ENCODE measurements around the gene KRTAP5-3.

The KRTAP5-3 gene

GRCh38 chr11:1563149-1563638 is 45.1 kb downstream of the KRTAP5-3 start:
- DNase-seq = no peak

- DNase-seq = no peak
These were observed 45.7 kb downstream of the KRTAP5-3 start for GRCh38 chr11:1562469-1563148.

GRCh38 chr11:1561955-1562354 is 46.3 kb downstream of the KRTAP5-3 start:
- no peak for DNase-seq

DNA sequence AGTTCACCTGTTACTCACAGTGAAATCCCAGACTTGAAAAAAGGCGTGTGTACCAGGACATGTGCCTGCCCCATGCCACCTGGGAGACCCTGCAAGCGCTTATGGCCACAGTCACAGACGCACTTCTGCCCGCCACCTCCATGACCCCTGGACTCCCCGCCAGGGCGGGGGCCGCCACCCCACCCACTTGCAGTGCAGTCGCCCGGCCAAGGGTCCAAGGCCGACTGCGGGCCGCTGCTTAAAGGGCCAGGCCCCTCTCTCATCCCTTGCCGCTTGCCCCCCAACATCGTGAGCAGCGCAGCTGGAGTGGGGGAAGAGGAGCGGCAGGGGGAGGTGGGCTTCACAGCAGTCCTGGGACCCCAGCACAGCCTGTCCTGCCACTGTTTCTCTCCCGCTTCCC is 47.0 kb downstream of the KRTAP5-3 start:
- DNase-seq = no peak

GRCh38 chr11:1560649-1561251 is 47.5 kb downstream of the KRTAP5-3 start:
- no peak for DNase-seq

DNA sequence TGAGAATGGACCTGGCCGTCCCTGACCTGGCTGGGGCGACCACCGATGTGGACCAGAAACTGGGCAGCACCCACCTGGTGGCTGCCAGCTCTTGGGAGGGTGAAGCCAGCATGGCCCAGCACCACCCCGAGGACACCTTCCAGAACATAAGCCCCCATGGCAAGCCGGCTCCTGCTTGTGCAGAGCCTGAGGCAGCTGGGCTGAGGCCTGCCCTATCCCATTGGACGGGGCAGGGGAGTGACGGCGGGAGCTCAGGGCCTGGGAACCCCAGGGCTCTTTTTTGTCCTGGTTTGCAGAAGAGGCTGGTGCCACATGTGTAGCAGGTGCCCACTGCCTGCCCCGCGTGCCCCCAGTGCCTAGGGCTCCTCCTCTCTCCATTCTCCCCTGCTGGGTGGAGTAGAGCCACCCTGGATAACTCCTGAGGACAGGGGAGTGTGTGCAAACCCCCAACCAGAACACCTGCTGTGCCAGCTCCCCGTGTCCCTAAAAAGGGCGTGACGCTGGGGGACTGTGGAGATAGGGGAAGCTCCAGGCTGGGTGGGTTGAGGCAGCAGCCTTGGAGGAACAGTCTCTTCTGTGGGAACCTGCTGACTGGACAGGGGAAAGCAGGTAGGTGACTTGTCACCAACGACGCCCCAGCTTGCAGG is 48.1 kb downstream of the KRTAP5-3 start:
- no peak for DNase-seq

- peak in 1 of 2 donors; percentile 31 for DNase-seq
These were observed 48.9 kb downstream of the KRTAP5-3 start for GRCh38 chr11:1559111-1559951.

GRCh38 chr11:1558775-1559110 is 49.5 kb downstream of the KRTAP5-3 start:
- DNase-seq = no peak

DNA sequence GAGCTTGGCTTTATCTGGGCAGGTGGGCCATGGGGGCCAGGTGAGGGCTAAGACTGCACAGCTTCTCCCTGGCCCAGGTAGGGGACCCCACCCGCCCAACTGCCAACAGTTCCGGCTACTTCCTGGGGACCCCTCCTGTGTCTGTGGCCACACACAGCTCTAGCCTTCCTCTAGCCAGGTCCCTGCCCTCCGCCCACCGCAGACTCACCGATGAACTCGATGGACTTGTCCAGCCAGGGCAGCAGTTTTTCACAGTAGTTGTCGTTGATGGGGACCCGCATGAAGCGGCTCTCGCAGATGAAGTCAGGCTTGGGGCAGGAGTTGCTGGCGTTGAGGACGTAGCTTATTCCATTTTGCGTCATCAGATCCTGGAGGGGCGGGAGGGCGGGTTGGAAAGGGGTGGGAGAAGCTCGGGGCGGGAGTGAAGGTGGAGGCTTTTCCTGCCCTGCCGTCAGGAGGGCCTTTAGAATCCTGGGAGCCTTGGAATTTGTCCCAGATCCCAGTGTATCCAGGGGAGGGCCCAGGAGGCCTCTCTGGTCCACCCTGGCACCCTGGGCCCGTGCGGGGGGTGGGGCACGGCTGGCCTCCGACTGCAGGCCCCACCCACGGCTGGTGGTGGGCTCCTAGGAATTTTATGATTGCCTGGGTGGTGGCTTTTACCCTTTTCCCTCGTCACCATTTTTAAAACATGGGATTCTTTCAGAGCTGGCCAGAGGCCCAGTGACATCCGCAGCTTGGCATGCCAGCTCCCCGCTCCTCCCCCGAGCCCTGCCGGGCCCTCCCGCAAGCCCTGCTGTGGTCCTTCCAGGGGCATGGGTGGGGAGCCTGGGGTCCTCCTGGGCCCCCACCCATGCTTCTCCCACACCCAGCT is 50.1 kb downstream of the KRTAP5-3 start:
- DNase-seq = no peak
